Neural progenitor cell (in vitro differentiated cells): Measurements from ENCODE around the gene OGN.

ENCODE experiments used
- EZH2 ChIP-seq: fragments of 200-600 bp; sonication (generic); IDR thresholded peaks from 2 replicates; pipeline ENCODE4 v1.6.1; 2017; ENCODE audit warnings: antibody characterized with exemption, mild to moderate bottlenecking, moderate library complexity
- EZH2phosphoT487 ChIP-seq: fragments of 200-600 bp; sonication (generic); IDR thresholded peaks from 2 replicates; pipeline ENCODE4 v1.6.1; 2017; ENCODE audit warnings: antibody characterized with exemption
- TF ChIP-seq, protein P1 (sequence below): fragments of 200-600 bp; sonication (generic); IDR thresholded peaks from 2 replicates; pipeline ENCODE4 v1.5.1; 2017; ENCODE audit warnings: antibody characterized with exemption, mild to moderate bottlenecking

DNA sequence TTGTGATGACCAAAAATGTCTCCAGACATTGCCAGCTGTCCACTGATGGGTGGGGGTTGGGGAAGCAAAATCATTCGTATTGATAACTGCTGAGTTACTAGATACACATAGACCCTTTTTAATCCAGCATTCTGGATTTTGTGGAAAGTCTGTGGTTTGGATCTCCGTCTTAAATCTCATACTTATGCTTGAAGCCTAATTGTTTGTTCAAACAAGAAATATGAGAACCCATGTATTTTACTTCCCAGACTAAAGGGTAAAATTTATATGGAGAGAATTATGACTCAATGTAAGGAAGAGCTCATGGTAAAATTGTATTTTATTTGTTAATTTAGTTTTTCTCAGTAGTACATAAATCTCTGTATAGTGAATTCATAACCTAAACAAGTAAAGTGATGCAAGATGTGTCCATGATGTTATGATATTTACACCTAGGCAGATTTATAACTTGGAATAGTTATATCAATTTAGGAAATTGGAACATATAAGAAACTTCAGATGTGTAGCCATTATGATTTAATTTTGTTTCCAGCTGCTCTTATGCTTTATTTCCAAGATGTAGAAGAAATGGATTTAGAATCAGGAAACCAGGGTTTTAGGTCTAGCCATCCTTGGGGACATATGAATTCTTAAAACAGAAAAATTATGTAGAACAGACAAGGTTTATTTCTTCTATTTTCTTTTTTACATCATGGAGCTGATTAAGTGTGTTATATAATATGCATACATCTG, 4.5 kb upstream of the OGN start:
- TF ChIP-seq, protein P1, sequence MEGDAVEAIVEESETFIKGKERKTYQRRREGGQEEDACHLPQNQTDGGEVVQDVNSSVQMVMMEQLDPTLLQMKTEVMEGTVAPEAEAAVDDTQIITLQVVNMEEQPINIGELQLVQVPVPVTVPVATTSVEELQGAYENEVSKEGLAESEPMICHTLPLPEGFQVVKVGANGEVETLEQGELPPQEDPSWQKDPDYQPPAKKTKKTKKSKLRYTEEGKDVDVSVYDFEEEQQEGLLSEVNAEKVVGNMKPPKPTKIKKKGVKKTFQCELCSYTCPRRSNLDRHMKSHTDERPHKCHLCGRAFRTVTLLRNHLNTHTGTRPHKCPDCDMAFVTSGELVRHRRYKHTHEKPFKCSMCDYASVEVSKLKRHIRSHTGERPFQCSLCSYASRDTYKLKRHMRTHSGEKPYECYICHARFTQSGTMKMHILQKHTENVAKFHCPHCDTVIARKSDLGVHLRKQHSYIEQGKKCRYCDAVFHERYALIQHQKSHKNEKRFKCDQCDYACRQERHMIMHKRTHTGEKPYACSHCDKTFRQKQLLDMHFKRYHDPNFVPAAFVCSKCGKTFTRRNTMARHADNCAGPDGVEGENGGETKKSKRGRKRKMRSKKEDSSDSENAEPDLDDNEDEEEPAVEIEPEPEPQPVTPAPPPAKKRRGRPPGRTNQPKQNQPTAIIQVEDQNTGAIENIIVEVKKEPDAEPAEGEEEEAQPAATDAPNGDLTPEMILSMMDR, result no peak
- no peak for TF ChIP-seq EZH2
- TF ChIP-seq EZH2phosphoT487, result no peak
